Liver (tissue), 3 donors: ENCODE results near the gene ORM2.

ENCODE experiments used
- CTCF ChIP-seq: fragments of 150-350 bp; IDR thresholded peaks from 2 replicates; pipeline ENCODE4 v1.5.1; 2017; ENCODE audit warnings: improper control_type of control experiment, low read depth, low read length; ENCODE audit not compliant: missing input control
- GABPA ChIP-seq, 2 donors: IDR thresholded peaks in 1 of 2; conservative IDR thresholded peaks in 1 of 2; 2 replicates each; pipeline ENCODE4 v1.6.1; 2016; ENCODE audit warnings: antibody characterized with exemption in 2 of 2, mild to moderate bottlenecking in 1 of 2, moderate library complexity in 1 of 2
- JUND ChIP-seq, 2 donors: IDR thresholded peaks; 2 replicates each; pipeline ENCODE4 v1.6.1; 2016; ENCODE audit warnings: antibody characterized with exemption in 2 of 2
- RXRA ChIP-seq, 2 donors: IDR thresholded peaks; 2 replicates each; pipeline ENCODE4 v1.6.1; 2017 to 2018; ENCODE audit warnings: antibody characterized with exemption in 2 of 2, mild to moderate bottlenecking in 1 of 2
- SP1 ChIP-seq: IDR thresholded peaks from 2 replicates; pipeline ENCODE4 v1.6.1; 2018; ENCODE audit warnings: antibody characterized with exemption, mild to moderate bottlenecking
- donor health status: healthy.
- donor health status: healthy.

- TF ChIP-seq SP1 (no peak), CTCF (no peak), JUND (IDR thresholded peaks at IDR 0.05) (no peak), GABPA (IDR thresholded peaks at IDR 0.05 in 1 of 2, conservative IDR thresholded peaks at IDR 0.05 in 1 of 2) (no peak), RXRA (IDR thresholded peaks at IDR 0.05) (no peak)
Observed at GRCh38 chr9:114303977-114304376, 25.7 kb upstream of the ORM2 start.
